SK-N-SH treated with all-trans-retinoic acid at 6 μM for 48 hours (cell line): Measurements from ENCODE around the gene GARNL3.

ENCODE experiments used
- CSDC2 ChIP-seq: fragments of 250-450 bp; sonication (Bioruptor Pico); IDR thresholded peaks from 2 replicates; pipeline ENCODE4 v1.5.0; 2020; ENCODE audit warnings: mild to moderate bottlenecking, moderate library complexity
- RARB ChIP-seq: fragments of 250-450 bp; sonication (Bioruptor Pico); IDR thresholded peaks from 2 replicates; pipeline ENCODE4 v1.8.0; 2021; ENCODE audit warnings: mild to moderate bottlenecking, moderate library complexity
- TCF4 ChIP-seq: fragments of 250-450 bp; sonication (Bioruptor Pico); IDR thresholded peaks from 2 replicates; pipeline ENCODE4 v1.8.0; 2021; ENCODE audit warnings: mild to moderate bottlenecking, moderate library complexity, borderline replicate concordance
- ZFP30 ChIP-seq: fragments of 450-650 bp; formaldehyde crosslinking; IDR thresholded peaks from 2 replicates; pipeline ENCODE4 v1.5.0; 2022; ENCODE audit warnings: mild to moderate bottlenecking, moderate library complexity

- TF ChIP-seq CSDC2 (CRISPR knock-in tag) (no peak), TCF4 (CRISPR knock-in tag) (no peak), RARB (no peak), ZFP30 (no peak)
Measured at GRCh38 chr9:127366594-127366993, 102.0 kb downstream of the GARNL3 start.
